T-helper 1 cell treated with Interleukin-12 subunit alpha and Interleukin-12 subunit beta and Interleukin-4 antibody, amounts not matched to agents 30 μg/mL and 1 μg/mL, for 36 hours (primary cell): ENCODE results near the gene GLOD4.
"Not testable (repeated sequence)": the region's sequence is repeated elsewhere in the genome, so short reads cannot be mapped to it uniquely, and the experiment has no call there.

ENCODE experiments used
- H3K27ac Mint-ChIP-seq: one replicate; pipeline ENCODE4 v1.8.0; 2021; ENCODE audit warnings: mild to moderate bottlenecking, mixed read lengths
- H3K27me3 Mint-ChIP-seq: one replicate; pipeline ENCODE4 v1.8.0; 2021; ENCODE audit warnings: low read depth, mixed read lengths
- H3K36me3 Mint-ChIP-seq: one replicate; pipeline ENCODE4 v1.8.0; 2021; ENCODE audit warnings: low read depth, mixed read lengths
- H3K4me1 Mint-ChIP-seq: one replicate; pipeline ENCODE4 v1.8.0; 2021; ENCODE audit warnings: low read depth, mixed read lengths
- H3K4me3 Mint-ChIP-seq: one replicate; pipeline ENCODE4 v1.8.0; 2021; ENCODE audit warnings: mild to moderate bottlenecking, moderate library complexity, mixed read lengths
- H3K9me3 Mint-ChIP-seq: one replicate; pipeline ENCODE4 v1.8.0; 2021; ENCODE audit warnings: mixed read lengths

The GLOD4 gene, protein sequence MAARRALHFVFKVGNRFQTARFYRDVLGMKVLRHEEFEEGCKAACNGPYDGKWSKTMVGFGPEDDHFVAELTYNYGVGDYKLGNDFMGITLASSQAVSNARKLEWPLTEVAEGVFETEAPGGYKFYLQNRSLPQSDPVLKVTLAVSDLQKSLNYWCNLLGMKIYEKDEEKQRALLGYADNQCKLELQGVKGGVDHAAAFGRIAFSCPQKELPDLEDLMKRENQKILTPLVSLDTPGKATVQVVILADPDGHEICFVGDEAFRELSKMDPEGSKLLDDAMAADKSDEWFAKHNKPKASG

DNA sequence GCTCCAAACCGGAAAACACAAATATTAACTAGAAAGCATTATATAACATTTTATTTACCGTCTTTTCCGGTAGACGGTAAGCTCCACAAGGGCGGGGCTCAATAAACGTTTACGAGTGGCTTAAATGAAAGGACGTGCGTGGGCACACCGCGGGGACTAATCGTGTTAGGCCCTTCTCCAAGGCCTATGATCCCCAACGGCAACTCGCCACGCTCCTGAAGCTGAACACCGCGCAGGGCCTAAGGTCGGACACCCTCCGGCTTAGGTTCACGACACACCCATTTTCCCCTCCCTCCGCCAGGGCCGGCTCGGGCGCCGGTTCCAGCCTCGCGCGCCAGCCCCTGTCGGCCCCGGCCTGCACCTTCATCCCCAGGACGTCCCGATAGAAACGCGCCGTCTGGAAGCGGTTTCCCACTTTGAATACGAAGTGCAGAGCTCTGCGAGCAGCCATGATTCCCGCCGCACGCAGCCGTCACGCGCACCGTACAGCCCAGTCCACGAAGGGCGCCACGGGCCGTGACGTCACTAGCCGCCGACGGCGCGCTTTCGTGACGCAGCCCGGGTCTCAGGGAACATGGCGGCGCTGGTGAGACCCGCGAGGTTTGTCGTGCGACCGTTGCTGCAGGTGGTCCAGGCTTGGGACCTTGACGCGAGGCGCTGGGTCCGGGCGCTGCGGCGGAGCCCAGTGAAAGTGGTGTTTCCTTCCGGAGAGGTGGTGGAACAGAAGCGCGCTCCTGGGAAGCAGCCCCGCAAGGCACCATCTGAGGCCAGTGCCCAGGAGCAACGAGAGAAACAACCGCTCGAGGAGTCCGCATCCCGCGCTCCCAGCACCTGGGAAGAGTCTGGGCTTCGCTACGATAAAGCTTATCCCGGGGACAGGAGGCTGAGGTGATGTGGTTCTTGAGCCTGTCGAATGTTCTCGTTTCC lies at the start of gene GLOD4, which contains the start of gene MRM3:
Gene GLOD4, minus strand, starts transcription at position 476 of the 927 bp plus-strand sequence. Its CDS starts 25 bp downstream, at position 451.
Gene MRM3, plus strand, starts transcription at position 549 of the 927 bp plus-strand sequence. Its CDS starts 26 bp downstream, at position 575.
- H3K4me3 Mint-ChIP-seq = peak within 1 kb of the TSS; percentile 98
- H3K4me1 Mint-ChIP-seq = peaks cover 24% of the 10 kb centered on the region
- H3K36me3 Mint-ChIP-seq = peaks cover 12% of the 10 kb centered on the region

DNA sequence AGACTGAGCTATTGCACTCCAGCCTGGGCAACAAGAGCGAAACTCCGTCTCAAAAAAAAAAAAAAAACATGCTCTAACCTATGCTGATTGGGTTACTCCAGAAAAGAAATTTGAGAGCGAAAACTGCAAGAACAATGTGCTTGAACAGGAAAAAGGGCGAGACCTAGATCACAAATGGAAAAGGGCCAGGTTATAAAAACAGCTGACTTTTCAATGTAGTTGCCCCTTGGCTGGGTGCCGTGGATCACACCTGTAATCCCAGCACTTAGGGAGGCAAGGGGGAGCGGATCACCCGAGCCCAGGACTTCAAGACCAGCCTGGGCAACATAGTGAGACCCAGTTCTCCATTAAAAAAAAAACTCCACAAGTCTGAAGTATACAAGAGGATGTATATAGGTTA lies 48.9 kb upstream of the GLOD4 start:
- Mint-ChIP-seq H3K27me3 (no peaks in the 10 kb centered on the region), H3K27ac (no peak overlapping the region), H3K4me1 (no peaks in the 10 kb centered on the region)

More for the DNA sequence above, at the start of gene GLOD4, which contains the start of gene MRM3:
- Mint-ChIP-seq H3K9me3 (no peaks in the 10 kb centered on the region), H3K27me3 (no peaks in the 10 kb centered on the region), H3K27ac (peak within 1 kb of the TSS; percentile 97)

DNA sequence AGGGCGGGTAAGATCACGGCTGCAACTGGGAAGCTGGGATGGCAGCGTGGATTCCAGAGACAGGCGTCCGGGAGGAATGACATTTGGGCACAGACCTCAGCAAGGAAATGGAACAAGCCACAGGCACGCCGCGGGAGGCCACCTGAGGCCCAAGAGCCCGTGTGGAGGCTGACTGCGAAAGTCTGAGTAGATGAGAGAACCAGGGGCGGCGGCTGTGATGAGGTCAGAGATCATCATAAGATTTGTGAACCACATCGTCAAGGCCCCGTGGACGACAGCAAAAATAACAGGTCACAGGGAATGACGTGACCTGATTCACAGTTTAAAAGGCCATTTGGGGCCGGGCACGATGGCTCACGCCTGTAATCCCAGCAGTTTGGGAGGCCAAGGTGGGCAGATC lies 48.3 kb upstream of the GLOD4 start:
- Mint-ChIP-seq H3K27ac (no peak overlapping the region), H3K36me3 (no peaks in the 10 kb centered on the region), H3K4me1 (no peaks in the 10 kb centered on the region), H3K4me3 (no peak overlapping the region), H3K9me3 (no peaks in the 10 kb centered on the region), H3K27me3 (no peaks in the 10 kb centered on the region)

More for the DNA sequence above, 48.9 kb upstream of the GLOD4 start:
- H3K9me3 Mint-ChIP-seq = no peaks in the 10 kb centered on the region
- H3K36me3 Mint-ChIP-seq = no peaks in the 10 kb centered on the region
- no peak overlapping the region for H3K4me3 Mint-ChIP-seq

DNA sequence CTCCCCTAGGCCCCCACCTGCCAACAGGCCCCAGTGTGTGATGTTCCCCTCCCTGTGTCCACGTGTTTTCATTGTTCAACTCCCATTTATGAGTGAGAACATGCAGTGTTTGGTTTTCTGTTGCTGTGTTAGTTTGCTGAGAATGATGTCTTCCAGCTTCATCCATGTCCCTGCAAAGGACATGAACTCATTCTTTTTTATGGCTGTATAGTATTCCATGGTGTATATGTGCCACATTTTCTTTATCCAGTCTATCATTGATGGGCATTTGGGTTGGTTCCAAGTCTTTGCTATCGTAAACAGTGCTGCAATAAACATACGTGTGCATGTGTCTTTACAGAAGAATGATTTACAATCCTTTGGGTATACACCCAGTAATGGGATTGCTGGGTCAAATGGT lies 47.5 kb upstream of the GLOD4 start:
- not testable (repeated sequence) for H3K4me1 Mint-ChIP-seq, H3K36me3 Mint-ChIP-seq, H3K27me3 Mint-ChIP-seq, H3K9me3 Mint-ChIP-seq, H3K4me3 Mint-ChIP-seq, H3K27ac Mint-ChIP-seq

DNA sequence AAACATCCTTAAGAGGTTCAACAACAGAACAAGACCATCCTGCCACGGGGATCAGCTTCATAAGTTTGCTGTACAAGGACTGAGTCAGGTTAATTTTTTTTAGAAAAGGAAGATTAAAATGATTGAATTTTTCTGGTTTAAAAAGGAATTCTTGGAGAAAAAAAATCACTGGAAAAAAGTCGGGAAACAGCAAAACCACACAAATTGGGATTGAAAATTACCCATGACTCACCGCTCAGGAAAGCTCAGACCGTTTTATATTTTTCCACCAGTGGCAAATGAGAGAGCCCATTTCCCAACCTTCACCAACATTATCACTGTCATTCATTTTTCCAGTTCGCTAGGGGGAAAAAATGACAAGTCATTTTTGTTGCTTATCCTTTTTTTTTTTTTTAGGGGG lies 46.7 kb upstream of the GLOD4 start:
- H3K27ac Mint-ChIP-seq = no peak overlapping the region
- no peaks in the 10 kb centered on the region for H3K4me1 Mint-ChIP-seq
- H3K4me3 Mint-ChIP-seq = no peak overlapping the region
- no peaks in the 10 kb centered on the region for H3K36me3 Mint-ChIP-seq
- no peaks in the 10 kb centered on the region for H3K9me3 Mint-ChIP-seq
- no peaks in the 10 kb centered on the region for H3K27me3 Mint-ChIP-seq

DNA sequence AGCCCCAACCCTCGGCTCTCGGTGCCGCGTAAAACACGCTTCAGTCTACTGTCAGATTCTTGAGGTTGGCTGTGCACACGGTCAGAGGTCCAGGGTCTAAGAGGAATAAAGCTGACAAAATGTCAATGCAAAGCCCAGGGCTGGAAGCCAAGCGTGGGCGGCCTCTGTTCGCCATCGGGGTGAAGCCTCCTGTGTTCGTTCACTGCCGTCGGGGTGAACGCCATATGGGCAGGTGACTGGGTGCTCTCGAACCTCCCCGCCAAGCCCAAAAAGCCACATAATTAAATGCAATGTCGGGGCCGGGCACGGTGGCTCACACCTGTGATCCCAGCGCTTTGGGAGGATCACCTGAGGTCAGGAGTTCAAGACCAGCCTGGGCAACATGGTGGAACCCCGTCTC lies 44.7 kb upstream of the GLOD4 start:
- no peaks in the 10 kb centered on the region for H3K27me3 Mint-ChIP-seq
- no peak overlapping the region for H3K4me3 Mint-ChIP-seq
- H3K4me1 Mint-ChIP-seq = no peaks in the 10 kb centered on the region
- no peaks in the 10 kb centered on the region for H3K36me3 Mint-ChIP-seq
- no peaks in the 10 kb centered on the region for H3K9me3 Mint-ChIP-seq
- H3K27ac Mint-ChIP-seq = no peak overlapping the region

DNA sequence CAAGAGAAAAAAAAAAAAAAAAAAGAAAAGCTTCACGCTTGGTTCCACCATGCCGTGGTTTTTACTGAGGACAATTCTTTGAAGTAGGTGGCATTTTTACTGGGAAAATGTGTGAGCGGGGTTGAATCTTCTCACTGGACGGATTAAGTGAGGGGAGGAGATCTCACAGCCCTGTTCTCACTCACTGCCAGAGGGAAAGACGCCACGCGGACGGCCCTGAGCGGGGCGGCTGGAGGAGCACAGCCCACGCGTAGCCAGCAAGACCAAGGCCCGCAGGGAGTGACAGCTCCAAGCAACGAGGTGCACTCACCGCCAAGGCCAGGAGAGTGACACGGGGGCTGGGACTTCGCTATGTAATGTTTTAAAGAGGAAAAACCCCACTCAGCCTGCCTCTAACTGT lies 43.1 kb upstream of the GLOD4 start:
- Mint-ChIP-seq H3K9me3 (no peaks in the 10 kb centered on the region), H3K4me3 (no peak overlapping the region), H3K27me3 (no peaks in the 10 kb centered on the region), H3K4me1 (no peaks in the 10 kb centered on the region), H3K27ac (no peak overlapping the region), H3K36me3 (no peaks in the 10 kb centered on the region)

DNA sequence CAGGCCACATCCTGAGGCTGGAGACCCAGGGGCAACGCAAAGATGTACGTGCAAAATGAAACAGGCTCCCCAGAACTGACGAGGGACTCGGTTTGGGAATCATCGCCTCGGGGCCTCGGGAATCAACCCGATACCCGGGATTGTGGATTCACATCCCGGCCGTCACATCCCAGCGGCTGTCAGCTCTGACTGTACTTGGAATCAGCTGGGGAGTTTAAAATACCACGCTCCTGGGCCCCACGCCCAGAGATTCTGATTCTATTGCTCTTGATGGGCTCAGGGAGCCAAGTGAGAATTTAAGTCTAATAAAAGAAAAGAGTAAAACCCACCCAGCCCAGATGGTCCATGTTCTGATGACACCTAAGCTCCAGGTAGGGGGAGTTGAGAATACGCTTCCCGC lies 42.3 kb upstream of the GLOD4 start:
- Mint-ChIP-seq H3K27me3 (no peaks in the 10 kb centered on the region), H3K36me3 (no peaks in the 10 kb centered on the region), H3K4me1 (no peaks in the 10 kb centered on the region), H3K27ac (no peak overlapping the region), H3K9me3 (no peaks in the 10 kb centered on the region), H3K4me3 (no peak overlapping the region)

DNA sequence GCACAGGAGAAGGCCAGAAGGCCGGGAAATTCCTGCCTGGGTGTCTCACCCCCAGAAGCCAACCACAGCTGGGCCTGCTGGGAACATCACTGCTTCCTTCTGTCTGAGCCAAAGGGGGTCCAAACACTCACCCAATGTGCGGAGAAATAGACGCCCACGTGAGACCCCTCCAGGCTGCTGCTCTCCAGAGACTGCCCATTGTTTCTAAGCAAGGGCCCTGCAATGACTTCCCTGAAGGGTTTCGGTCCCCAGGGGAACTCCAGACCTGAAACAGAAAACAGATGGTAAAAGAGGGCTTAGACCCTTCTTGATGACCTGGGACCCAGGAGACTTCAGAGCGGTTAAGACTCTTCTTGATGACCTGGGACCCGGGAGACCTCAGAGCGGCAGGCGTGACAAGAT lies 41.4 kb upstream of the GLOD4 start:
- no peak overlapping the region for H3K4me3 Mint-ChIP-seq
- H3K9me3 Mint-ChIP-seq = no peaks in the 10 kb centered on the region
- H3K36me3 Mint-ChIP-seq = no peaks in the 10 kb centered on the region
- no peak overlapping the region for H3K27ac Mint-ChIP-seq
- no peaks in the 10 kb centered on the region for H3K27me3 Mint-ChIP-seq
- no peaks in the 10 kb centered on the region for H3K4me1 Mint-ChIP-seq

DNA sequence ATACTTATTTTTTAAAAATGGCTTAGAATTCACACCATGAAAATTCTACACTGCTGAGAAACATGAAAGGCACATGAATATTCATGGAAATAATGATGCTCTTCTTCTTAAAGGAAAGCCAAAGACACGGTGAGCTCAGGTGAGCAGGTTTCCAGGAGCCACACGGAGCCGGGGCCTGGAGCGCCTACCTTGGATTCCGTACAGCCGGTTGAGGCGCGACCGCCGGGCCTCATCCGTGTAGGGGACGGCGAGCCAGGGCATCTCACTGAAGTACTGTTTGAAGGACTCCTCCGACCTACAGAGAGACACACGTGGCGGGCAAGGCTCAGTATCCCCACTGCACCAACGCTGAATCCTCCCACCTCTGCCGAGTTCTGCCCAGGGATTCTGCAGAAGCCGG lies 37.2 kb upstream of the GLOD4 start:
- Mint-ChIP-seq H3K27me3 (no peaks in the 10 kb centered on the region), H3K4me3 (no peak overlapping the region), H3K4me1 (no peaks in the 10 kb centered on the region), H3K36me3 (no peaks in the 10 kb centered on the region), H3K27ac (no peak overlapping the region), H3K9me3 (no peaks in the 10 kb centered on the region)

DNA sequence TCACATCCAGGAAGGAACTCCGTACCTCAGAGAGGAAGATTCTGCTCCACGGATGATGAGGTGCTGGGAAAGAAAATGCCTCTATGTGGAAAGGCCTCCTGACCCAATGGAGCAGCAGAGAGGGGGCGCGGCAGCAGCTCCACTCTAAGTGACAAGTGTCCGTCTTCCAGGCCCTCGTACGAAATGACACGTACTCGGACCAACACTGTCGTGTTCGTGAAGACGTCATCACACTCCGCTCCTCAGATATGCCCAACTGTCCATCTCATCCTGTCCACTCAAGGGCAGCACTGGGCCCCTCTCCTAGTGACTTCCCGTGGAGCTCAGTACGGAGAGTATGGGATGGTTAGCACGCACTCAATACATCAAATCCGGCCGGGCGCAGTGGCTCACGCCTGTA lies 32.3 kb upstream of the GLOD4 start:
- H3K27me3 Mint-ChIP-seq = no peaks in the 10 kb centered on the region
- no peak overlapping the region for H3K27ac Mint-ChIP-seq
- H3K9me3 Mint-ChIP-seq = peaks cover 4% of the 10 kb centered on the region
- H3K4me3 Mint-ChIP-seq = no peak overlapping the region
- H3K4me1 Mint-ChIP-seq = no peaks in the 10 kb centered on the region
- no peaks in the 10 kb centered on the region for H3K36me3 Mint-ChIP-seq

DNA sequence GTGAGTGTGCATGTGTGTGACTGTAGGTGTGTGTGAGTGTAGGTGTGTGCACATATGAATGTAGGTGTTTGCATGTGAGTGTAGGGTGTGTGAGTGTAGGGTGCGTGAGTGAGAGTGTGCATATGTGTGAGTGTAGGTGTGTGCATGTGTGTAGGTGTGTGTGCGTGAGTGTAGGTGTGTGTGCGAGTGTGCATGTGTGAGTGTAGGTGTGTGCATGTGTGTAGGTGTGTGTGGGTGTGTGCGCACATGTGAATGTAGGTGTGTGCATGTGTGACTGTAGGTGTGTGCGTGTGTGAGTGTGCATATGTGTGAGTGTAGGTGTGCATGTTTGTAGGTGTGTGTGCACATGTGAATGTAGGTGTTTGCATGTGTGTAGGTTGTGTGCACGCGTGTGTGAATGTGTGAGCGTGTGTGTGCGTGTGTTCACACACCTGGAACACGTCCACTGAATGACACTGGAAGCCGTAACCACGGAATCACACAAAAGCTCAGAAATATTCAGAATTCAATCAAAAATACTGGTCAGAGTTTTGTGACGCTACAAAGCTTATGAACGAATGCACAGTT lies 30.6 kb upstream of the GLOD4 start:
- Mint-ChIP-seq H3K4me3 (no peak overlapping the region), H3K27me3 (no peaks in the 10 kb centered on the region), H3K36me3 (no peaks in the 10 kb centered on the region)

DNA sequence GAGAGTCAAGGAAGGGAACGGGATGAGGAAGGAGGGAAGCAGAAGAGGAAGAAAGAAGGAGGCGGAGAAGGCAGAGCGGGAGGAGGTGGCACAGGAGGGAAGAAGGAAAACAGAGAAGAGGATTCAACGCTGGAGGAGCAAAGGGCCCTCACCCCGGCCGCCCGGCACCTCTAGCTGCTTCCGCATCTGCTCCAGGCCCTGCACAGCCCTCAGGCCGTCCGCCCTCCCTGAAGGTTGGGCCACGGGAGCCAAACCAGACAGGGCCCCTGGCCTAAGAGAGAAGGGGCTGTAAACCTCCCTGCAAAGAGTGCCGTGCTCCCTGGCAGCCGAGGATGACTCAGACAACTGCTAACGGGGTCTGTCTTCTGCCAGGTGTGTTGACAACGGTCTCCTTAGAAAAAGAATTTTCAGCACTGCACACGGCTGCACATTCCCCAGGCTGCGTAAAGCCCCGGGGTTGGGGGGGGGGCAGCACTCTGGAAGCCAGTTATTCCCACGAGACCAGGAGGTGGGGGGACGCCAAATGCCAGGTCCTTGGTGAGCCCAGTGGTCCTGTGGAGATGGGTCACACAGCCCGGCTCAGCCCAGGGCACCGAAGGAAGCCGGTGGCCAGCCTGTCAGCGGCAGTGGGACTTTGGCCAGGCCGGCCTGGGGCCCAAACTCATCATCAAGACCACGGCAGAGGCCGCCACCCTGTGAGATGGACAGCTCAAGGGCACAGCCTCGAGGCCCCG lies 29.1 kb upstream of the GLOD4 start:
- H3K27ac Mint-ChIP-seq = no peak overlapping the region
- H3K4me3 Mint-ChIP-seq = no peak overlapping the region
- no peaks in the 10 kb centered on the region for H3K27me3 Mint-ChIP-seq
- H3K9me3 Mint-ChIP-seq = peaks cover 4% of the 10 kb centered on the region
- H3K4me1 Mint-ChIP-seq = no peaks in the 10 kb centered on the region
- H3K36me3 Mint-ChIP-seq = no peaks in the 10 kb centered on the region

More for the DNA sequence above, 30.6 kb upstream of the GLOD4 start:
- Mint-ChIP-seq H3K27ac (no peak overlapping the region), H3K4me1 (no peaks in the 10 kb centered on the region), H3K9me3 (peaks cover 4% of the 10 kb centered on the region)
